HT-29 (cell line): ENCODE data around the gene SAA4. TPM values are rescaled to one million over a fixed set of nuclear protein-coding genes. Genes with fewer than 3 reads are reported as not detected.
"Not testable (repeated sequence)": the region's sequence is repeated elsewhere in the genome, so short reads cannot be mapped to it uniquely, and the experiment has no call there.

Source experiments
- DNase-seq: peaks from one replicate; pipeline ENCODE4 v3.0.0-alpha.2; 2015; ENCODE audit warnings: low spot score
- total RNA-seq: library from RNA; depleted of rRNA; stranded (reverse); fragments of >200 nt; shearing (Covaris generic); gene quantifications from 2 replicates; pipeline ENCODE4 v1.2.3, GENCODE V29; 2014; rRNA removed

SAA4 gene, protein sequence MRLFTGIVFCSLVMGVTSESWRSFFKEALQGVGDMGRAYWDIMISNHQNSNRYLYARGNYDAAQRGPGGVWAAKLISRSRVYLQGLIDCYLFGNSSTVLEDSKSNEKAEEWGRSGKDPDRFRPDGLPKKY
- total RNA-seq: not detected in 2 replicates

- DNase-seq: no peak
These were observed at the start of gene SAA4 for GRCh38 chr11:18236664-18237356. SAA4 (minus strand) TSS chr11:18236802; CDS start chr11:18235926, 876 bp downstream.

DNA sequence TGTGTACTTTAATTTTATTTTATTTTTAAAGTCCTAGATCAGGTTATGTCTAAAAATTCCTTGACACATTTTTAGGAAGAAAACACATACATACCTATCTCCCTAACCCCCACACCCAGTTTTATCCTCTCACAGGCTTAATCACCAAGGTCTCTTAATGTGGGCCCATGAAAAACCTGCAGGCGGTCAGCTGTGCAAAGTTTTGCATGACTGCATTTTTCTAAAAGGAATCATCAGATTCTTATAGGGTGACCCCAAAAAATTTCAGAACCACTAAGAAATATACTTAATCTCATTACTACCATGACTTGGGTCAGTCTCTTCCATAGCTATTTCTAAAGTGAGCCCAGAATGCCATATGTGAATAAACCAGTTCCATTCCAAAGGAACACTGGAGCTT, 49.2 kb upstream of the SAA4 start:
- DNase-seq: no peak

DNA sequence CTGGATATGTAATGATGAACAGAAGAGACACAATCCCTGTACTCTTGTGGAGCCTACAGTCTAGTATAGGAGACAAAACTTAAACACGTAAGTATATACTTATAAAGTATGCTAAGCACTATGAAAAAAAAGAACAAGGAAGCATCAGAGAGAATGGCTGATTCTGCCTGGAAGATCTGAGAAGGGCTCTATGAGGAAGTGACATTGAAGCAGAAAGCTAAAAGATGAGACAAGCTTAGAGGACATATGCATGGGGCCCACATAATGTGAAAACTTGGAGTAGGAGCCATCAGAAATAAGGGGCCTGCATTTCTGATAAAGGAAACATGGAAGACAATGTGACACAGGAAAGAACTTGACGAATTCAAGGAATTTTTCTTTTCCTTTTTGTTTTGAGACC, 46.0 kb upstream of the SAA4 start:
- no peak for DNase-seq

GRCh38 chr11:18280438-18281045, 43.9 kb upstream of the SAA4 start:
- no peak for DNase-seq

DNA sequence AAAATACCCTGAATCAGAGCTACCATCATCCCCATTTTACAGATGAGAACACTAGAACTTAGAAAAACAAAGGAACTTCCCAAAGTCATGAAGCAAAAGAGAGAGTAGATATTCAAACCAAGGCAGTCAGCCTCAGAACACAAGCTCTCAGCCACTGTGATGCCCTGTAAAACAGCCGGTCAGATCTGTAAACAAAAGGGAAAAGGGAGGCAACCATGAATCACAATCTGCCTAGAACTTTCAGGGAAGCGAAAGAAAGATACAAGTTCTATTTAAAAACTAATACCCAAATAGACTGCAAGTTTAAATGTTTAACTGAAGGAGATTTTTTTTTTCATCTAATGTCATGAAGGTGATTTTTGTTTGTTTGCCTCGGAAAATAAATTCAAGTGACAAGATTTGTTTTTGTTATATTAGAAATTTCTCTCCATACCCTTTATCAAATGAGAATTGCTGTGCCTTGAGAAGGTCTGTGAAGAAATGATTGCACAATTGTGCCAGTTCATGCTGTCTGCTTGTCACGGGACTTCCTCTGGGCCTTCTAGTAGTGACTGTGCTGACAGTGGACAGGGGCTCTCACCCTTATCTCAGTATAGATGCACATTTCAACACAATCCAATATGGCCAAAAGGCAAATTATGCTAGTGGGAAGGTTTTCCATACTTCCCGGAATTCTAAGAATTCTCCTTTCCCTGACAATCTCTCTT, 41.1 kb upstream of the SAA4 start:
- DNase-seq: no peak

DNA sequence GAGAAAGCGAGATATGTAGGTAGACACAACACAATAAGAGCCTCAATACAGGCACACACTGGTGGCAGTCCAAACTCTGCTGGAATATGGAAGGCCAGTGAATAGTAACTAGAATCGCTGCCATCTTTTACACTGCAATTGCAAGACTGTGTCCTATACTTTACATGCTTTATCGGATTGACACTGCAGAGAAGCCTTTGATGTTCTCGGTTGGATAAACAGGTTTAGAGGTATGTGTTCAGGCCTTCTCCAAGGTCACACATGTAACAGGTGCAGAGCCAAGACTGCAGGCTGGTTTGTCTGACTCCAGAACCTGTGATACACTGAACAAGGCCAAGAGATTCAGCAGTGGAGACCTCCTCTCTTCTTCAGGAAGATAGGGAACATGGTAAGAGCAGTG, 34.6 kb upstream of the SAA4 start:
- DNase-seq: no peak

GRCh38 chr11:18270102-18270501, 33.5 kb upstream of the SAA4 start:
- no peak for DNase-seq

GRCh38 chr11:18269252-18269651, 32.6 kb upstream of the SAA4 start:
- DNase-seq: not testable (repeated sequence)

- not testable (repeated sequence) for DNase-seq
These were observed 30.9 kb upstream of the SAA4 start for GRCh38 chr11:18267335-18268133.

GRCh38 chr11:18265949-18266348, 29.3 kb upstream of the SAA4 start, which contains the start of gene SAA1:
SAA1 (plus strand) TSS chr11:18266264; CDS start chr11:18266888, 624 bp downstream.
- DNase-seq: no peak

GRCh38 chr11:18264677-18265555, 28.3 kb upstream of the SAA4 start:
- no peak for DNase-seq

DNA sequence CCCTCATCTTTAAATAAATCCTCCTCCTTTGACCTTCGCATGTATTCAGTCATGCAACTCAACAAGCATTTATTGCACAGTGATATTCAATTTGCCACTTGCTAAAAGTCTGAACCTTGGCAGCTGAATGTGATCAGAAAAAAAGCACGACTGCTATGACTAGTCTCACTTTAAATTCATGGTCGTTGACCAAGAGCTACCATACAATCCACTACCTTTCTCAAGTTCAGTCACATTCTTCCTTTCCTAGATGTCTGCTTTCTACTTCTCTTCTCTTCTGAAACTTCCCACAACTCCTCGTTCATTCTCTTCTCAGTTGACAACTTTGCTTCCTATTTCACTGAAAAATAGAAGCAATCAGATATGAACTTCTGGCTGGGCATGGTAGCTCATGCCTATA, 27.4 kb upstream of the SAA4 start:
- no peak for DNase-seq

DNA sequence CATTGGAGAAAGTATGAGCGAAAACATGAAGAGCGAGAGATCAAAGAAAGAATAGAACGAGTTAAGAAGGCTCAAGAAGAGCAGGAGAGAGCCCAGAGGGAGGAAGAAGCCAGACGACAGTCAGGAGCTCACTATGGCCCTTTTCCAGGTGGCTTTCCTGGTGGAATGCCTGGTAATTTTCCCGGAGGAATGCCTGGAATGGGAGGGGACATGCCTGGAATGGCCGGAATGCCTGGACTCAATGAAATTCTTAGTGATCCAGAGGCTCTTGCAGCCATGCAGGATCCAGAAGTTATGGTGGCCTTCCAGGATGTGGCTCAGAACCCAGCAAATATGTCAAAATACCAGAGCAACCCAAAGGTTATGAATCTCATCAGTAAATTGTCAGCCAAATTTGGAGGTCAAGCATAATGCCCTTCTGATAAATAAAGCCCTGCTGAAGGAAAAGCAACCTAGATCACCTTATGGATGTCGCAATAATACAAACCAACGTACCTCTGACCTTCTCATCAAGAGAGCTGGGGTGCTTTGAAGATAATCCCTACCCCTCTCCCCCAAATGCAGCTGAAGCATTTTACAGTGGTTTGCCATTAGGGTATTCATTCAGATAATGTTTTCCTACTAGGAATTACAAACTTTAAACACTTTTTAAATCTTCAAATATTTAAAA, 26.2 kb upstream of the SAA4 start:
- not testable (repeated sequence) for DNase-seq

- no peak for DNase-seq
These were observed 25.1 kb upstream of the SAA4 start for GRCh38 chr11:18261721-18262120.

GRCh38 chr11:18259259-18259658, 22.7 kb upstream of the SAA4 start:
- DNase-seq: no peak

DNA sequence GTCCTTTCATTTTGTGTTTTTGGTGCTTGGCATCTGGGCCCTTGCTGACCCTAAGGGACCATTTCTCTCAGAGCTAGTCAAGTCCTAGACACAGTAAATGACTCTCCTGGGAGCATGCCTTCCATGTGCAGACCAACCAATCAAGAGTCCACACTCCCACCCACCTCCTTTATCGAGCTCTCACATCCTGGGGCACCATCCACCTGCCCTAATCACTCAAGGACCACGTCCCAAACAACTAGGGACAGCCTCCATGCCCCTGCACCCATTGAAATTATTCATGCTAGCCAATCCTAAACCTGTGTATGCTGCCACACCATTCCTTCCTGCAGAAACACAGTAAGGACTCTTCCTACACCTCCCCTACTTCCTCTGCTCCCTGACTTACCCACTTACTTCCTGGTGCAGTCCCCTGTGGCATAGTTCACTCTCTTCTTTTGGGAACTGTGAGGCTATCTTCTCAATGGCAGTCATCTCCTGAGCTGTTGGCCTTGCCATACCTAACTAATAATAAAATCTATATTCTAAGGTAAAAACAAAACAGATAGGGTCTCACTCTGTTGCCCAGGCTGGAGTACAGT, 18.3 kb upstream of the SAA4 start:
- no peak for DNase-seq

DNA sequence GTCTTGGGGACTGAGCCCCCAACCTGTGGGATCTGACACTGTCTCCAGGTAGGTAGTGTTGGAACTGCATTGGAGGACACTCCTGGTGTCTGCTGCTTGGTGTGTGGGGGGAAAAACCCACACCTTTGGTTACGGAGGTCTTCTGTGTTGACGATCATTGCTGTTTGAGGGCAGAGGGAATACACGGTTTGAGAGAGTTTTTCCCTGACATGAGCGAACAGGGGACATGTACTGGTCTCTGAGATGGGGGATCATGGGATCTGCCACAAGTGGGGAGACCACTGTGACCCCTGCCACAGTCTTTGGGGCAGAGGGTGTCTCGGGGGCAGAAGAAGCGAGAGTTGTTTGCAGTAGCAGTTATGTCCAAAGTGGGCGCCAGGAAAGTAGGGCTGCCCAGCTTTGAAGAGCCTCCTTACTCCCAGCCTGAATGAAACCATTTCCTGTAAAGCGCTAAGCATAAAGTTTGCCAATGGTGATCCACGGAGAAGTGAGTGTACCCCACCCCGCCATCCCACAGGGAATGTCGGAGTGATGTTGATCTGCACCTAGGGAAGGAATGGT, 17.3 kb upstream of the SAA4 start:
- DNase-seq: no peak

DNA sequence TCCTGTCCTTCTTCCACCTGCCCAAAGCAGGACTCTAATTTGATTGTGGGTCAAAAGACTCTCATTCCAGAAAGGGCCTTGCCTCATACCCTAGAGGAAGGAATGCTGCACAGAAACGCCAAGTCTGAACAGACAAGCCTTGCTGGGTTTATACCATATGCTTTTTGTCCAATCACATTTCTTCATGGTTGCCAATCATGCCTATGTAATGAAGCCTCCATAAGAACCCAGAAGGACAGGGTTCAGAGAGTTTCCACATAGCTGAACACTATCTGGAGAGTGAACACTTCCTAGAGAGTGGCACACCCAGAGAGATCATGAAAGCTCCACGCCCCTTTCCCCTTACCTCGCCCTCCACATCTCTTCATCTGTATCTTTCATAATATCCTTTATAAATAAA, 16.6 kb upstream of the SAA4 start:
- no peak for DNase-seq

DNA sequence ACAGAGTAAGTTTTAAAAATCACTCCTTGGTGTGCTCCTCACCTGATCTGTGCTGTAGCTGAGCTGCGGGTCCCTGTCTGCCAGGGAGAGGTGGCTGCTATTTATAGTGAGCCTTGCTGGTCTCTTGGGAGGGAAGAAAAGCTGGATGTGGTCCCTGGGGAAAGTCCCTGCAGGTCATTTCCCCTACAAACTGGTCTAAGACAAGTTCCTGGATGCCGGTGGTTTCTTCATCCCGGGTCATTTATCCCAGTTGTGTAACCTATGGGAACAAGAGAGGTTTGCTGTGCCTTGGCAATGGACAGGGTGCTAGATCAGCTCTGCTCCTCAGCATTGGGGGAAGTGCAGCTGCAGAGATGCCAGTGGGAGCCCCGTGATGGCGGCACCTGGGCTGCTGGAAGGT, 12.0 kb upstream of the SAA4 start, which contains the start of gene SAA2:
Gene SAA2, minus strand, starts transcription at position 108 of the 400 bp plus-strand sequence. CDS start 657 bp downstream, outside the sequence.
- DNase-seq: no peak
